MG63 (cell line): ENCODE results near the gene HDAC4. TPM values are rescaled to one million over a fixed set of nuclear protein-coding genes. Genes with fewer than 3 reads are reported as not detected.

Experiments
- DNase-seq: peaks from one replicate; pipeline ENCODE4 v3.0.0-alpha.2; 2020
- H3K27me3 ChIP-seq: fragments of 250-450 bp; sonication (Bioruptor Pico); 2 replicates; pipeline ENCODE4 v1.5.1; 2020; ENCODE audit warnings: mild to moderate bottlenecking, moderate library complexity
- H3K36me3 ChIP-seq: fragments of 250-450 bp; sonication (Bioruptor Pico); 2 replicates; pipeline ENCODE4 v1.5.1; 2020; ENCODE audit warnings: mild to moderate bottlenecking, moderate library complexity
- H3K4me3 ChIP-seq: fragments of 250-450 bp; sonication (Bioruptor Pico); 2 replicates; pipeline ENCODE4 v1.5.1; 2020; ENCODE audit warnings: mild to moderate bottlenecking, moderate library complexity
- H3K9me3 ChIP-seq: fragments of 250-450 bp; sonication (Bioruptor Pico); 2 replicates; pipeline ENCODE4 v1.5.1; 2020; ENCODE audit warnings: mild to moderate bottlenecking, moderate library complexity
- total RNA-seq: library from RNA; depleted of rRNA; stranded (reverse); fragments of >200 nt; shearing (Covaris generic); gene quantifications from 2 replicates; pipeline ENCODE4 v1.2.3, GENCODE V29; 2014; ENCODE audit warnings: low replicate concordance

The HDAC4 gene
- total RNA-seq, 1 experiment from 2014 or later = 27.3 TPM

GRCh38 chr2:239029958-239030357 lies 370.9 kb downstream of the HDAC4 start:
- DNase-seq = no peak
- Histone ChIP-seq H3K9me3 (0 out of 2 replicates have a peak, but pooled peaks cover 1% of the 10 kb centered on the region), H3K27me3 (peaks cover 12% of the 10 kb centered on the region; the same call in 1 of the 2 replicates), H3K36me3 (no peaks in the 10 kb centered on the region), H3K4me3 (no peak overlapping the region)

GRCh38 chr2:239028253-239028619 lies 372.6 kb downstream of the HDAC4 start:
- Histone ChIP-seq H3K36me3 (no peaks in the 10 kb centered on the region), H3K9me3 (0 out of 2 replicates have a peak, but pooled peaks cover 1% of the 10 kb centered on the region), H3K4me3 (no peak overlapping the region), H3K27me3 (peaks cover 12% of the 10 kb centered on the region; the same call in 1 of the 2 replicates)
- no peak for DNase-seq

- peaks cover 12% of the 10 kb centered on the region; the same call in 1 of the 2 replicates for H3K27me3 ChIP-seq
Observed at GRCh38 chr2:239027391-239028252, 373.2 kb downstream of the HDAC4 start.

GRCh38 chr2:239026711-239027361 lies 374.0 kb downstream of the HDAC4 start:
- peaks cover 7% of the 10 kb centered on the region; the same call in 1 of the 2 replicates for H3K27me3 ChIP-seq
- no peaks in the 10 kb centered on the region for H3K9me3 ChIP-seq
- H3K36me3 ChIP-seq = no peaks in the 10 kb centered on the region
- H3K4me3 ChIP-seq = no peak overlapping the region
- no peak for DNase-seq

More at GRCh38 chr2:239027391-239028252, 373.2 kb downstream of the HDAC4 start:
- Histone ChIP-seq H3K36me3 (no peaks in the 10 kb centered on the region), H3K9me3 (0 out of 2 replicates have a peak, but pooled peaks cover 1% of the 10 kb centered on the region), H3K4me3 (no peak overlapping the region)
- DNase-seq = no peak

- DNase-seq = no peak
- H3K4me3 ChIP-seq = no peak overlapping the region
- no peaks in the 10 kb centered on the region for H3K36me3 ChIP-seq
- no peaks in the 10 kb centered on the region for H3K9me3 ChIP-seq
- 0 out of 2 replicates have a peak, but pooled peaks cover under 1% of the 10 kb centered on the region for H3K27me3 ChIP-seq
Observed at GRCh38 chr2:239025951-239026461, 374.8 kb downstream of the HDAC4 start.

- Histone ChIP-seq H3K27me3 (no peaks in the 10 kb centered on the region), H3K9me3 (no peaks in the 10 kb centered on the region), H3K36me3 (no peaks in the 10 kb centered on the region), H3K4me3 (no peak overlapping the region)
- DNase-seq = no peak
Observed at GRCh38 chr2:239025096-239025801, 375.6 kb downstream of the HDAC4 start.

- no peaks in the 10 kb centered on the region for H3K36me3 ChIP-seq
- no peak overlapping the region for H3K4me3 ChIP-seq
- H3K9me3 ChIP-seq = no peaks in the 10 kb centered on the region
- H3K27me3 ChIP-seq = no peaks in the 10 kb centered on the region
- no peak for DNase-seq
Observed at GRCh38 chr2:239024226-239024625, 376.6 kb downstream of the HDAC4 start.

- Histone ChIP-seq H3K36me3 (no peaks in the 10 kb centered on the region), H3K27me3 (no peaks in the 10 kb centered on the region), H3K9me3 (no peaks in the 10 kb centered on the region), H3K4me3 (no peak overlapping the region)
- no peak for DNase-seq
Observed at GRCh38 chr2:239022437-239023260, 378.2 kb downstream of the HDAC4 start.

- Histone ChIP-seq H3K27me3 (no peaks in the 10 kb centered on the region), H3K9me3 (no peaks in the 10 kb centered on the region), H3K4me3 (no peak overlapping the region), H3K36me3 (no peaks in the 10 kb centered on the region)
- no peak for DNase-seq
Observed at GRCh38 chr2:239021651-239022436, 379.0 kb downstream of the HDAC4 start.

- no peaks in the 10 kb centered on the region for H3K36me3 ChIP-seq
- H3K9me3 ChIP-seq = no peaks in the 10 kb centered on the region
- no peak for DNase-seq
- H3K27me3 ChIP-seq = no peaks in the 10 kb centered on the region
- H3K4me3 ChIP-seq = no peak overlapping the region
Observed at GRCh38 chr2:239021224-239021623, 379.6 kb downstream of the HDAC4 start.

GRCh38 chr2:239020541-239021041 lies 380.2 kb downstream of the HDAC4 start:
- Histone ChIP-seq H3K36me3 (no peaks in the 10 kb centered on the region), H3K4me3 (no peak overlapping the region), H3K9me3 (no peaks in the 10 kb centered on the region), H3K27me3 (no peaks in the 10 kb centered on the region)
- no peak for DNase-seq

GRCh38 chr2:239019183-239019581 lies 381.6 kb downstream of the HDAC4 start:
- no peak overlapping the region for H3K4me3 ChIP-seq
- no peaks in the 10 kb centered on the region for H3K36me3 ChIP-seq
- H3K27me3 ChIP-seq = no peaks in the 10 kb centered on the region
- DNase-seq = no peak
- no peaks in the 10 kb centered on the region for H3K9me3 ChIP-seq

GRCh38 chr2:239018271-239019182 lies 382.3 kb downstream of the HDAC4 start:
- Histone ChIP-seq H3K4me3 (no peak overlapping the region), H3K27me3 (no peaks in the 10 kb centered on the region), H3K9me3 (no peaks in the 10 kb centered on the region), H3K36me3 (no peaks in the 10 kb centered on the region)
- no peak for DNase-seq

- no peak for DNase-seq
- Histone ChIP-seq H3K4me3 (no peak overlapping the region), H3K36me3 (no peaks in the 10 kb centered on the region), H3K27me3 (no peaks in the 10 kb centered on the region), H3K9me3 (no peaks in the 10 kb centered on the region)
Observed at GRCh38 chr2:239017491-239018098, 383.2 kb downstream of the HDAC4 start.
